Nephron progenitor cell (in vitro differentiated cells): ENCODE measurements around the gene RAD51B.
A peak's percentile ranks its signal among the peaks of the same experiment; 100 is the strongest.

Source experiments
- DNase-seq: peaks from one replicate; pipeline ENCODE4 v3.0.0; 2021
- H3K27ac Mint-ChIP-seq: 2 replicates; pipeline ENCODE4 v1.8.0; 2021; ENCODE audit warnings: mild to moderate bottlenecking, moderate library complexity, mixed read lengths
- H3K27me3 Mint-ChIP-seq: 2 replicates; pipeline ENCODE4 v1.8.0; 2021; ENCODE audit warnings: mild to moderate bottlenecking, low read depth, mixed read lengths; ENCODE audit not compliant: poor library complexity
- H3K36me3 Mint-ChIP-seq: 2 replicates; pipeline ENCODE4 v1.8.0; 2021; ENCODE audit warnings: low read depth, mixed read lengths
- H3K4me1 Mint-ChIP-seq: 2 replicates; pipeline ENCODE4 v1.8.0; 2021; ENCODE audit warnings: mixed read lengths
- H3K4me3 Mint-ChIP-seq: 2 replicates; pipeline ENCODE4 v1.8.0; 2021; ENCODE audit warnings: mild to moderate bottlenecking, moderate library complexity, mixed read lengths
- H3K9me3 Mint-ChIP-seq: 2 replicates; pipeline ENCODE4 v1.8.0; 2021; ENCODE audit warnings: mild to moderate bottlenecking, moderate library complexity, mixed read lengths
- CTCF ChIP-seq: fragments of 200-600 bp; sonication (generic); IDR thresholded peaks from 2 replicates; pipeline ENCODE4 v1.5.0; 2021; ENCODE audit warnings: antibody characterized with exemption

Gene RAD51B

GRCh38 chr14:68076451-68076850 lies 256.9 kb downstream of the RAD51B start:
- Mint-ChIP-seq H3K36me3 (peaks cover 29% of the 10 kb centered on the region), H3K4me1 (peaks cover 36% of the 10 kb centered on the region), H3K9me3 (peaks cover 32% of the 10 kb centered on the region), H3K27me3 (no peaks in the 10 kb centered on the region), H3K27ac (no peak overlapping the region), H3K4me3 (no peak overlapping the region)
- DNase-seq, result no peak
- no peak for TF ChIP-seq CTCF

GRCh38 chr14:68079941-68080697 lies 260.5 kb downstream of the RAD51B start:
- no peaks in the 10 kb centered on the region for H3K27me3 Mint-ChIP-seq
- H3K4me1 Mint-ChIP-seq, result peaks cover 58% of the 10 kb centered on the region
- no peaks in the 10 kb centered on the region for H3K9me3 Mint-ChIP-seq
- peak overlapping the region; percentile 78 for H3K27ac Mint-ChIP-seq
- H3K36me3 Mint-ChIP-seq, result no peaks in the 10 kb centered on the region
- TF ChIP-seq CTCF, result no peak
- H3K4me3 Mint-ChIP-seq, result no peak overlapping the region
- no peak for DNase-seq

- no peaks in the 10 kb centered on the region for H3K9me3 Mint-ChIP-seq
- peaks cover 61% of the 10 kb centered on the region for H3K4me1 Mint-ChIP-seq
- no peak overlapping the region for H3K4me3 Mint-ChIP-seq
- DNase-seq, result no peak
- TF ChIP-seq CTCF, result no peak
- H3K27ac Mint-ChIP-seq, result peak overlapping the region; percentile 53
- peaks cover 3% of the 10 kb centered on the region for H3K36me3 Mint-ChIP-seq
- no peaks in the 10 kb centered on the region for H3K27me3 Mint-ChIP-seq
Observed at GRCh38 chr14:68081489-68081888, 261.9 kb downstream of the RAD51B start.

GRCh38 chr14:68082698-68083291 lies 263.2 kb downstream of the RAD51B start:
- H3K27me3 Mint-ChIP-seq, result no peaks in the 10 kb centered on the region
- TF ChIP-seq CTCF, result no peak
- peak overlapping the region; percentile 66 for H3K27ac Mint-ChIP-seq
- H3K4me1 Mint-ChIP-seq, result peaks cover 63% of the 10 kb centered on the region
- peaks cover 3% of the 10 kb centered on the region for H3K36me3 Mint-ChIP-seq
- no peaks in the 10 kb centered on the region for H3K9me3 Mint-ChIP-seq
- H3K4me3 Mint-ChIP-seq, result no peak overlapping the region
- DNase-seq, result no peak

- H3K36me3 Mint-ChIP-seq, result peaks cover 3% of the 10 kb centered on the region
- no peaks in the 10 kb centered on the region for H3K27me3 Mint-ChIP-seq
- no peak overlapping the region for H3K4me3 Mint-ChIP-seq
- H3K9me3 Mint-ChIP-seq, result no peaks in the 10 kb centered on the region
- peaks cover 77% of the 10 kb centered on the region for H3K4me1 Mint-ChIP-seq
- DNase-seq, result no peak
- peak; percentile 21 for TF ChIP-seq CTCF
- peak overlapping the region; percentile 77 for H3K27ac Mint-ChIP-seq
Observed at GRCh38 chr14:68084256-68084655, 264.7 kb downstream of the RAD51B start.

GRCh38 chr14:68085742-68086141 lies 266.2 kb downstream of the RAD51B start:
- H3K27me3 Mint-ChIP-seq, result no peaks in the 10 kb centered on the region
- H3K27ac Mint-ChIP-seq, result peak overlapping the region; percentile 67
- peaks cover 73% of the 10 kb centered on the region for H3K4me1 Mint-ChIP-seq
- peaks cover 3% of the 10 kb centered on the region for H3K36me3 Mint-ChIP-seq
- DNase-seq, result no peak
- H3K4me3 Mint-ChIP-seq, result no peak overlapping the region
- peaks cover 4% of the 10 kb centered on the region for H3K9me3 Mint-ChIP-seq
- TF ChIP-seq CTCF, result no peak
